WERI-Rb-1 (cell line): Measurements from ENCODE around the gene ABHD17B.

Experiments
- DNase-seq: peaks from one replicate; pipeline ENCODE4 v3.0.0-alpha.2; 2020
- H3K27ac ChIP-seq: fragments of 250-450 bp; sonication (Bioruptor Pico); 2 replicates; pipeline ENCODE4 v1.5.1; 2020; ENCODE audit warnings: mild to moderate bottlenecking, moderate library complexity
- H3K27me3 ChIP-seq: fragments of 250-450 bp; sonication (Bioruptor Pico); 2 replicates; pipeline ENCODE4 v1.5.1; 2021; ENCODE audit warnings: mild to moderate bottlenecking, low read depth, moderate library complexity; ENCODE audit not compliant: insufficient read depth, severe bottlenecking
- H3K36me3 ChIP-seq: fragments of 250-450 bp; sonication (Bioruptor Pico); 2 replicates; pipeline ENCODE4 v1.5.1; 2020; ENCODE audit warnings: mild to moderate bottlenecking, moderate library complexity
- H3K4me3 ChIP-seq: 2 replicates; pipeline ENCODE4 v1.5.1; 2011; ENCODE audit warnings: low read depth, mild to moderate bottlenecking, control low read depth, low read length
- H3K9me3 ChIP-seq: fragments of 250-450 bp; sonication (Bioruptor Pico); 2 replicates; pipeline ENCODE4 v1.5.1; 2021; ENCODE audit warnings: mild to moderate bottlenecking, moderate library complexity; ENCODE audit not compliant: severe bottlenecking
- CTCF ChIP-seq: IDR thresholded peaks from 2 replicates; pipeline ENCODE4 v1.5.1; 2011; ENCODE audit warnings: low read depth, mild to moderate bottlenecking, control low read depth, inconsistent platforms, low read length

Gene ABHD17B

GRCh38 chr9:71911908-71912335 lies 929 bp upstream of the ABHD17B start:
- Histone ChIP-seq H3K4me3 (peak overlapping the region; percentile 98), H3K9me3 (no peaks in the 10 kb centered on the region), H3K27me3 (no peaks in the 10 kb centered on the region), H3K27ac (peak overlapping the region; percentile 78), H3K36me3 (peaks cover 10% of the 10 kb centered on the region)
- TF ChIP-seq CTCF = no peak
- DNase-seq = no peak

- no peak for DNase-seq
Measured at GRCh38 chr9:71910650-71911060, 338 bp downstream of the ABHD17B start.

GRCh38 chr9:71909887-71910649 lies 925 bp downstream of the ABHD17B start:
- Histone ChIP-seq H3K9me3 (no peaks in the 10 kb centered on the region), H3K27me3 (no peaks in the 10 kb centered on the region), H3K36me3 (peaks cover 22% of the 10 kb centered on the region), H3K27ac (peak overlapping the region; percentile 94), H3K4me3 (peak overlapping the region; percentile 98)
- peak; percentile 62 for DNase-seq
- no peak for TF ChIP-seq CTCF

More at GRCh38 chr9:71910650-71911060, 338 bp downstream of the ABHD17B start:
- Histone ChIP-seq H3K36me3 (peaks cover 18% of the 10 kb centered on the region), H3K4me3 (peak overlapping the region; percentile 98), H3K9me3 (no peaks in the 10 kb centered on the region), H3K27ac (peak overlapping the region; percentile 94), H3K27me3 (no peaks in the 10 kb centered on the region)
- TF ChIP-seq CTCF = no peak

- H3K27ac ChIP-seq = peak overlapping the region; percentile 94
- peaks cover 22% of the 10 kb centered on the region for H3K36me3 ChIP-seq
- H3K27me3 ChIP-seq = no peaks in the 10 kb centered on the region
- H3K9me3 ChIP-seq = no peaks in the 10 kb centered on the region
- H3K4me3 ChIP-seq = peak overlapping the region; percentile 98
- DNase-seq = no peak
- TF ChIP-seq CTCF = no peak
Measured at GRCh38 chr9:71908825-71909224, 2.2 kb downstream of the ABHD17B start.

GRCh38 chr9:71904076-71904475 lies 6.9 kb downstream of the ABHD17B start:
- DNase-seq = no peak
- Histone ChIP-seq H3K4me3 (no peak overlapping the region), H3K27me3 (no peaks in the 10 kb centered on the region), H3K36me3 (peaks cover 12% of the 10 kb centered on the region), H3K9me3 (no peaks in the 10 kb centered on the region), H3K27ac (no peak overlapping the region)
- TF ChIP-seq CTCF = no peak
